Esophagus (tissue), 2 donors: ENCODE measurements around the gene NEO1. TPM values are rescaled to one million over a fixed set of nuclear protein-coding genes. Genes with fewer than 3 reads are reported as not detected.

Experiments
- H3K27ac ChIP-seq, 2 donors: one replicate each; pipeline ENCODE4 v1.5.1; 2013; ENCODE audit warnings: low read depth in 2 of 2, mild to moderate bottlenecking in 2 of 2, inconsistent platforms in 1 of 2, low read length in 1 of 2, moderate library complexity in 1 of 2
- H3K27me3 ChIP-seq, 2 donors: one replicate each; pipeline ENCODE4 v1.6.1; 2013; ENCODE audit warnings: low read length in 2 of 2, control low read depth in 1 of 2, mild to moderate bottlenecking in 1 of 2; ENCODE audit not compliant: insufficient read depth in 2 of 2, control insufficient read depth in 1 of 2
- H3K36me3 ChIP-seq, 2 donors: one replicate each; pipeline ENCODE4 v1.6.1; 2013; ENCODE audit warnings: low read length in 1 of 2; ENCODE audit not compliant: control insufficient read depth in 2 of 2, insufficient read depth in 2 of 2
- H3K4me1 ChIP-seq, 2 donors: one replicate each; pipeline ENCODE4 v1.6.1; 2013; ENCODE audit warnings: low read length in 1 of 2; ENCODE audit not compliant: control insufficient read depth in 2 of 2, insufficient read depth in 2 of 2
- H3K4me3 ChIP-seq, 2 donors: one replicate each; pipeline ENCODE4 v1.5.1; 2013; ENCODE audit warnings: low read length in 2 of 2, mild to moderate bottlenecking in 2 of 2, low read depth in 1 of 2, moderate library complexity in 1 of 2
- H3K9me3 ChIP-seq, 2 donors: one replicate each; pipeline ENCODE4 v1.6.1; 2013; ENCODE audit warnings: mild to moderate bottlenecking in 2 of 2, low read depth in 1 of 2, low read length in 1 of 2, moderate library complexity in 1 of 2; ENCODE audit not compliant: control insufficient read depth in 2 of 2, insufficient read depth in 1 of 2
- WGBS, 2 donors: extraction: QIAGEN DNeasy Blood & Tissue Kit; methylation state at CpG; one replicate each; pipeline ENCODE4 v1.1.7; 2013; 5-methylcytosine and 5-hydroxymethylcytosine counted together
- polyA plus RNA-seq, 2 donors: library from polyadenylated mRNA; stranded (reverse); fragments of 200-250 nt; gene quantifications; one replicate each; pipeline ENCODE4 v1.2.3, GENCODE V29; 2013
- donor health status: healthy with polysubstance abuse.
- donor health status: Bipolar disorder and iron deficiency.

The NEO1 gene
- polyA plus RNA-seq, 2 donors = 5.7 to 7.3 TPM

DNA sequence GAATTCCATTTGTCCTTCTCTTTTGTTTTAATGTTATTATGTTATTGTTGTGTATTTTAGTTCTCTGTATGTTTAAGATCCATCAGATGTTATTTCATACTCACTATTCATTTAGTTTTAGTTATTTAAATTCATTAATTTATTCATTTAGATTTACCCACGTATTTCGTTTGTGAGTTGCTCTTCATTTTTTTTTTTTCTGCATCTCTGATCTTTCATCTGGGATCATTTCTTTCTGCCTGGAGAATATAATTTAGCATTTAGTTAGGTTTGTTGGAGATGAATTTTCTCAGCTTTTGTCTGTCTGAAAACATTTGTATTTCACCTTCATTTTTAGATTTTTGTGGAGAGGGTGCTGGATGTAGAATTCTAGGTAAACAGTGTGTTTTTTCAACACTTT is 12.9 kb downstream of the NEO1 start:
- WGBS, 2 donors = 78 to 89% methylated on average over 2 of the region's 2 CpGs
- no peaks in the 10 kb centered on the region for H3K4me1 ChIP-seq
- no peak overlapping the region for H3K27ac ChIP-seq
- H3K27me3 ChIP-seq = no peaks in the 10 kb centered on the region
- no peak overlapping the region for H3K4me3 ChIP-seq
- H3K36me3 ChIP-seq = no peaks in the 10 kb centered on the region
- no peaks in the 10 kb centered on the region for H3K9me3 ChIP-seq

DNA sequence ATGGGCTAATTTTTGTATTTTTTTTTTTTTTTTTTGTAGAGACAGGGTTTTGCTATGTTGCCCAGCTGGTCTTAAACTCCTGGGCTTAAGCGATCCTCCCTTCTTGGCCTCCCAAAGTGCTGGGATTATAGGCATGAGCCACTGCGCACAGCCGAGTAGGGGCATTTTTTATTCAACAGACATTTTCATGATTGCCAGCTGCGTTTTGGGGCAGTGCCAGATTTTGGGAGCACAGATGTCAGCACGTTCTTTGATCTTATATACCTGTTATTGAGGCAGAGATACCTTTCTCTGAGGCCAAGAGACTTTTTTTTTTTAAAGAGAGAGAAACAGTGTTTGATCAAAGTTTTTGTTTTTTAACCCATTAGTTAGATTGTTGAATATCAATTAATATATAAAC is 16.8 kb downstream of the NEO1 start:
- H3K4me3 ChIP-seq = no peak overlapping the region
- H3K4me1 ChIP-seq = no peaks in the 10 kb centered on the region
- no peaks in the 10 kb centered on the region for H3K27me3 ChIP-seq
- H3K36me3 ChIP-seq = no peaks in the 10 kb centered on the region
- H3K27ac ChIP-seq = no peak overlapping the region
- no peaks in the 10 kb centered on the region for H3K9me3 ChIP-seq
- WGBS, 2 donors = 62 to 66% methylated on average over 5 of the region's 5 CpGs

DNA sequence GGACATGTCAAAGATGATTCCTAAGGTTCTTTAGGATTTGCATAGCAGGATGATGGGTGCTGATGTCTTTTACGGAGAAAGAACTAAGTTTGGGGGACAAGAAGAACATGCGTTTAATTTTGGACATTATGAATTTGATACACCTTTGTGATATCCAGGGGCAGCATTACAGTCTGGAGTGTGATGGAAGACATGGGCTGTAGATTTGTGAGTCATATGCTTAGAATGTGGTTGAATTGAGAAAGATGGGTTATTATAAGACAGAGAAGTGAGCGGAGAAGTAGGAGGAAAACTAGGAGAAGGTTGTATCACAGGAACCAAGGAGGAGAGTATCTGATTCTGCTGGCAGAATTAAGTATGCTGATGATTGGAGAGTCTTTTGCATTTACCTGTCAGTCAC is 20.6 kb downstream of the NEO1 start:
- H3K27me3 ChIP-seq = no peaks in the 10 kb centered on the region
- no peak overlapping the region for H3K4me3 ChIP-seq
- H3K9me3 ChIP-seq = no peaks in the 10 kb centered on the region
- no peak overlapping the region for H3K27ac ChIP-seq
- WGBS, 2 donors = 97 to 98% methylated on average over 3 of the region's 3 CpGs
- no peaks in the 10 kb centered on the region for H3K36me3 ChIP-seq
- no peaks in the 10 kb centered on the region for H3K4me1 ChIP-seq

DNA sequence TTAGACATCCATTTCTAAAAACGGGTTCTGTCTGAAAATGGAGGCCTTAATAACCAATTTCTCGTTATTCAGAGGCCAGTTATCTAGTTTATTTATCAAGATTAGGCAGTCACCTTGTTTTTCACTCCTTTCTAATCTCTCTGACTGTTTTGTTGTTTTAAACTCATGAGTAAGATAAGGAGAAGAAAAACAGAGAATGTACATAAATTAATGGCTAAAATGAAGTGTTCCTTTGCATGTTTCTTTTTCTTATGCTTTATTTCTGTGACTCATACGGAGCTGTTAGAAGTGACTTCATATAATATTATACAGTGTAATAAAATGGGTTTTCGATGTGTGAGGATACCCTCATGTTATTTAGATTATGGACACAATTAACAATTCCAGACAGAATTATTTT is 22.0 kb downstream of the NEO1 start:
- Histone ChIP-seq H3K4me3 (no peak overlapping the region), H3K9me3 (no peaks in the 10 kb centered on the region), H3K27me3 (no peaks in the 10 kb centered on the region), H3K4me1 (no peaks in the 10 kb centered on the region), H3K36me3 (no peaks in the 10 kb centered on the region), H3K27ac (no peak overlapping the region)
- 38 to 46% methylated on average over 4 of the region's 4 CpGs for WGBS, 2 donors

DNA sequence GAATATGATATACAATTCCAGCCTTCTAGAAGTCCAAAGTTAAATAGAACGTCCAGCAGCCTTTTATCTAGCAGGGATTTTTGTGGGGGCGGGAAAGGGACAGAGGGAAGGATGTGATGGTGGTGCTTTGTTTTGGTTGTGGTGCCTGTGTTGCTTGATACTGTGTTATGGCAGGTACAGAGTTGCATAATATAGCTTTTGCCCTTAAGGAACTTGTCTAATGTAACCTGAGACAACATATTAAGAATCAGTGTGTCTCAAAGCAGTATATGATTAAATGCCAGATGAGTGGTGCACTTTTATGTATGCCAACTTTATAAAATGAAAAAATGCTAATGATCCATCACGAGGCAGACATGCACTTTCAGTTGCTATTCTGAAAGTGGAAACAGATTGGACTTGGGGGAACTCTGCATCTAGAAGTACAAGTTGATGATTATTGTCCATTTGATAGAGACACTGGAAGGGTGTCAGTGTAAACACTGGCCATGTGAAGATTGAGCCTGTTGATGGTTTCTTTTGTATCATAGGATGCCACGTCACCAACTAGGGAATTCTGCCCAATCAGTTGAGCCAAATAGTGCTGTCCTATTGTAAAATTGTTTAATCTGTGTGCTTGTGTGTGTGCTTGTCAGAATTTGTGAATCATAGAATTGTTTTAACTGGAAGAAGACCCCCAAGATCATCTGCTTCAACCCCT is 23.0 kb downstream of the NEO1 start:
- no peak overlapping the region for H3K4me3 ChIP-seq
- WGBS, 2 donors = 22 to 44% methylated on average over 4 of the region's 4 CpGs

DNA sequence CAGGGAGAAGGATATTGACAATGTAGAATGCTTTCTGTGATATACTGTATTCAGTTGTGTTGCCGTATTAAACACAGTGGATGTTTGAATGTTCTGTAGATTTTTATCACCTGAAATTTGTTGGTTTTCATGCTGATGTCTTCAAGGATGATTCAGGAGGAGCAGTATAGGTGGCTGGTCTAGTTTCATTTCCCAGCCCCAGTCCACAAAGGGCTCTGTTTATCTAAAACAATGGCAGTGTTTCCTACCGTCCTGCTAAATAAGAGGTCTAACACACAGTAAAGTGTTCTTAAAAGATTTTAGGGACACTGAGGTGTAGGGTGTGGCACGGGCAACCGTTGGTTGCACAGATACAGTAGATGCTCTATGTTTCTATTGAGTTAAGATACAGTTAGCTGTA is 26.0 kb downstream of the NEO1 start:
- H3K27ac ChIP-seq = no peak overlapping the region

More for the DNA sequence above, 23.0 kb downstream of the NEO1 start:
- no peaks in the 10 kb centered on the region for H3K9me3 ChIP-seq
- H3K36me3 ChIP-seq = no peaks in the 10 kb centered on the region
- H3K27me3 ChIP-seq = no peaks in the 10 kb centered on the region
- H3K4me1 ChIP-seq = no peaks in the 10 kb centered on the region
- H3K27ac ChIP-seq = no peak overlapping the region

DNA sequence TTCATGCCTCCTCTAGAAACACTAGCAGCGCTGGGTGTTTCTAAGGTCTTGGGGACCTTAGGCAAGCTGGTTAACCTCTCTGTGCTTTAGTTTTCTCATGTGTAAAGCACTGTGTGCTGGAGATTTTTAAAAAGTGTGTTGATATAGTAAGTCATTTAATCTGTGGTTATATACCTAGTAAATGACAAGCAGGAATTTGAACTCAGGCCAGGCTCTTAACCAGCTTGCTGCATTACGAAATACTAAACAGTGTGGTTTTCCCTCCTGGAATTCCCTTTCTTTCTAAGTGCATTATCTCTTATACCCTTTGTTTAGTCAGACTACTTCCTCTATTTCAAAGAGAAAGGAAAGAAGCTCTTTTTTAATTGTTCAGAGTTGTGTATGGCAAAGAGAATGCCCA is 26.5 kb downstream of the NEO1 start:
- no peak overlapping the region for H3K27ac ChIP-seq
- WGBS, 2 donors = 55 to 57% methylated on average over 2 of the region's 2 CpGs
- H3K4me3 ChIP-seq = no peak overlapping the region
- H3K36me3 ChIP-seq = no peaks in the 10 kb centered on the region
- H3K4me1 ChIP-seq = no peaks in the 10 kb centered on the region
- no peaks in the 10 kb centered on the region for H3K9me3 ChIP-seq
- no peaks in the 10 kb centered on the region for H3K27me3 ChIP-seq

More for the DNA sequence above, 26.0 kb downstream of the NEO1 start:
- no peaks in the 10 kb centered on the region for H3K4me1 ChIP-seq
- H3K4me3 ChIP-seq = no peak overlapping the region
- no peaks in the 10 kb centered on the region for H3K27me3 ChIP-seq
- 77 to 82% methylated on average over 4 of the region's 4 CpGs for WGBS, 2 donors
- no peaks in the 10 kb centered on the region for H3K9me3 ChIP-seq
- no peaks in the 10 kb centered on the region for H3K36me3 ChIP-seq

DNA sequence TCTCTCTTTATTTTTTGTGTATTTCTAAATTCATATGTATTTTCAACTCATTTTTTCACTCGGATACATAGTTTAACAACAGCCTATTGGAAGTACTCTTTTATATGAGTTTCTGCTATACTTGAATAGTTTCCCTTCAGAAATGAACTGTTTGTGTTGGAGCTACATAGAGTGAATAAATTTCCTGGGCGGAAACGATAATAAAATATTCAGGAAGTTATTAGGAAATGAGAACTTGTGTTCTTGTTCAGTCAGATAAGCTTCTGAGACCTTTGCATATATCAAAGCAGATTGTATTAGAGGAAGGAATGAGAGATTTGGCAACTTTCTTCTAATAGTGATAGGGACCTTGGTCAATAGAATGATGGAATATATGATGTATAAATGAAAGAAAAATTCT is 27.3 kb downstream of the NEO1 start:
- H3K4me1 ChIP-seq = no peaks in the 10 kb centered on the region
- H3K9me3 ChIP-seq = no peaks in the 10 kb centered on the region
- 55 to 59% methylated on average over 3 of the region's 3 CpGs for WGBS, 2 donors
- no peak overlapping the region for H3K4me3 ChIP-seq
- H3K36me3 ChIP-seq = no peaks in the 10 kb centered on the region
- H3K27me3 ChIP-seq = no peaks in the 10 kb centered on the region
- H3K27ac ChIP-seq = no peak overlapping the region

DNA sequence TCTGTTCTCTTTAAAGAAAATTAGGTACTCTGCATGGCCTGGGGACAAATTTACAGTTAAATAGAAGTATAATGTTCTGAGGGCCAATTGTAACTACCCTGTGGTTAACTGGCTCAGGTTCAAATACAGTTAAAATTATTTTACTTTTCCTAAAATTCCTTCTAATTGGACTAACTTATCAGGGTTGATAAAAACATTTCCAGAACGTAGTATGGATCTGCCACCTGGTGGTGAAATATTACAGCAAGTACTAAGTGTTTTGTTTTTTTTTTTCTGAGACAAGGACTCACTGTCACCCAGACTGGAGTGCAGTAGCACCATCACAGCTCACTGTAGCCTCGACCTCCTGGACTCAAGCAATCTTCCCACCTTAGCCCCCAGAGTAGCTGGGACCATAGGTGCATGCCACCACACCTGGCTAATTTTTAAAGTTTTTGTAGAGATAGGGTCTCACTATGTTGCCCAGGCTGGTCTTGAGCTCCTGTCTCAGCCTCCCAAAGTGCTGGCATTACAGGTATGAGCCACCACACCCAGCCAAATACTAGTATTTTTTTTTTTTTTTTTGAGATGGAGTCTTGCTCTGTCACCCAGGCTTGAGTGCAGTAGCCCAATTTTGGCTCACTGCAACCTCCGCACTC is 29.2 kb downstream of the NEO1 start:
- H3K4me3 ChIP-seq = no peak overlapping the region
- H3K27me3 ChIP-seq = no peaks in the 10 kb centered on the region
- H3K27ac ChIP-seq = no peak overlapping the region
- H3K9me3 ChIP-seq = no peaks in the 10 kb centered on the region
- H3K4me1 ChIP-seq = no peaks in the 10 kb centered on the region
- 33% methylated on average over 3 of the region's 3 CpGs for WGBS, 2 donors
- no peaks in the 10 kb centered on the region for H3K36me3 ChIP-seq

DNA sequence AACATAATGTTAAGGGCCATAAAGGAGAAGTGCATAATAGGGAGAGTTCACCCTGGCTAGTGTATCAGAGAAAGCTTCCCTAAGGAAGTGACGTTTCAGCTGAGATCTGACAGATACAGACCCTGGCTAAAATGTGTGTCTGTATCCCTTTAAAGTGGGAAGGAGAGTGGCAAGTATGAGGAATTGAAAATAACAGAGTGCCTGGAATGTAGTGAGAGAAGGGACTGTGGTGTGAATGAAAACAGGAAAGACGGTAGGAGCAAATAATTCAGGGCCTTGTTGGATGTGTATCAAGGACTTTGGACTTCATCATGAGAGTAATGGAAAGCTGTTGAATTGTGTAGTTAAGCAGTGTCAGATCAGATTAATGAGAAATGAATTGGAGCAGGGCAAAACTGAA is 30.5 kb downstream of the NEO1 start:
- WGBS, 2 donors = 20 to 38% methylated on average over 2 of the region's 2 CpGs
- Histone ChIP-seq H3K27ac (no peak overlapping the region), H3K4me1 (no peaks in the 10 kb centered on the region)

More for the DNA sequence above, 30.5 kb downstream of the NEO1 start:
- no peaks in the 10 kb centered on the region for H3K9me3 ChIP-seq
- H3K4me3 ChIP-seq = no peak overlapping the region
- no peaks in the 10 kb centered on the region for H3K36me3 ChIP-seq
- H3K27me3 ChIP-seq = no peaks in the 10 kb centered on the region
